GM18519 (cell line): ENCODE results near the gene PLPPR1.
A peak's percentile ranks its signal among the peaks of the same experiment; 100 is the strongest.
"Not testable (repeated sequence)": the region's sequence is repeated elsewhere in the genome, so short reads cannot be mapped to it uniquely, and the experiment has no call there.

Experiments used
- ATAC-seq: cut with Tn5 transposase; IDR thresholded peaks from one replicate; pipeline ENCODE4 v1.9.1; 2021; ENCODE audit warnings: mild to moderate bottlenecking, moderate library complexity; ENCODE audit not compliant: unreplicated experiment, low FRiP score

The PLPPR1 gene

DNA sequence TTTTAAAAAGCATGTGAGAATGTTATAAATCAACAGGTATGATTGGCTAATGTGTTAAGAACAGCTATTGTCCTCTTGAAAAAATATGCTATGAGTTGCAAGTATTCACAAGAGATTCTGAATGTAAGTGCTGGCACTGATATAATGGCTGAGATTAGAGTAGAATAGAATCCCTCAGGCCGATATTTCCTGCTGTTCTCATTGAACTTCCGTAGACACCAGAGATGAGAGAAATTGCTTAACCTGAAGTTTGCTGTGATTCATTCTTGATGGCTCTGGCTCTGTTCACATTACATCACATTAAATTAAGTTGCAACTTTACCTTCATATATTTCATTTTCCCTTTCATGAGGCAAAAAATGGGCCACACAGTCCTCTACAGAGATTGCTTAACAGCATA lies 241.8 kb downstream of the PLPPR1 start:
- no peak for ATAC-seq

DNA sequence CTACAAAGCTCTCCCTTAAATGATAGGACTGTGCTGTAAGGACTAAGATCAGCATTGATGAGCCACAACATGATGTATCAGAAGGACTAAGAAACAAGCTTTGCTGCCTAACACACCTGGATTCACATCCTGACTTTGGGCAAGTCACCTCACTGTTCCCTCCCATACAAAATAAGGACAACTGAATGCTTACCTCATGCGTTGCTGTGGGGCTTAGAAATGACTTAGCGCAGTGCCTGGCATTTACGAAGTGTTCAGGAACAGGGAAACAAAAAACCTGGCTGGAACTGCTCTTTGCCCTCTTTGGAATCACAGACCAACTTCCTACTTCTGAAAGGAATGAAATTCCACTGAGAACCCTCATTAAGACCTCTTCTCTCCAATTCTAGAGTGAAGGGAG lies 242.6 kb downstream of the PLPPR1 start:
- ATAC-seq, result no peak

DNA sequence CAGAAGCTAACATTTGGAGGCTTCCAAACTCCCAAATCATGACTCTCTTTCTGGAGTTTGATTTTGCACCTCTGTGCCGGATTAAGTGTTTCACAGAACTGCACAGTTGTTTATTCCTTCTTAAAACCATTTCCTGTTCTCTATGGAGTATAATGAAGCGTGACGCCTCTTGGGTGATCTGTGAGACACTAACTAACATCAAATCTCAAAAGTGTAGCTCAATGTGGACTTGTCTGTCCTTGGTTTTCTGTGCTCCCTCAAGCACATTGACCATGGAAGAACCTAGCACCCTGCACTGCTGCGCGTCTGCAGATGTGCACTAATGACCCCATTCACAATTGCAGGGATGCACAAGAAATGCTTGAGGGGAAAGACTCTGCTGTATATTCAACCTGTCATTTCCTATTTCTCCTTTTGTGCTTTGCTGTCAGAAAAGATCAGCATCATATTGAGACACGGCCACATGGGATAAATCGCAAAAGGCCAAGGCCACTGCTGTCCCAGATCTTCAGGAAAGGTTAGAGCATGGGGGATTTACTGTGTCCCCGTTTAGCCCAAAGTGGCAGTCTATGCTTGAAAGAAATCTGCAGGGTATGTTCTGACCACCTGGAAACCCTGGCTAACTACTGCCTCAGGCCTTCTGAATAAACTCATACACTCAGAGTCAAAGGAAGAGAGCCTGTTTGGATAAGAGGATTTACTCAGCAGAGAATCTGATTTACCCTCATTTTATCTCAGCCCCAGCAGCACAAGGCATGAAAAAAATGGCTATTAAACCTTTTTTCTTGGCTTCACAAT lies 246.6 kb downstream of the PLPPR1 start:
- ATAC-seq, result no peak

DNA sequence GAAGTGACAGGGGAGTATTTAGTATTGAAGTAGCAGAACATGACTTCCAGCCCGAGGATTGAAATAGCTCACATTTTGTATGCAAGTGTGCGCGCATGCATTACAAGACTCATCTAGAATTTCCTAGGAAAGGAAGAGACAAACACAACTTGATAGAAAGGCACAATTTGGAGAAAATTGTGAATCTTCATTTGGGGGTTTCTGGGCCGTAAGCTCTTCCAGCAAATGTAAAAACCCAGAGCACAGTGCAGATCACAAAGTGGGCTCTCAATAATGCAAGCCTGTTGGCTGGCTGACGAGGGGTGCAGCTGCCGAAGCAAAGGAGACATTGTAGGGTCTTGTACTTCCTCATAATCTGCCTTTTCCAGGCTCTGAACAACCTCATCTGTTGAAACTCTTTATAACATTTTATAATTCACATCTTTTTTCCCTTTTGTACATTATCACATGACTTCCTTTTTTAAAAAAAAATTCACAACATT lies 247.3 kb downstream of the PLPPR1 start:
- no peak for ATAC-seq

DNA sequence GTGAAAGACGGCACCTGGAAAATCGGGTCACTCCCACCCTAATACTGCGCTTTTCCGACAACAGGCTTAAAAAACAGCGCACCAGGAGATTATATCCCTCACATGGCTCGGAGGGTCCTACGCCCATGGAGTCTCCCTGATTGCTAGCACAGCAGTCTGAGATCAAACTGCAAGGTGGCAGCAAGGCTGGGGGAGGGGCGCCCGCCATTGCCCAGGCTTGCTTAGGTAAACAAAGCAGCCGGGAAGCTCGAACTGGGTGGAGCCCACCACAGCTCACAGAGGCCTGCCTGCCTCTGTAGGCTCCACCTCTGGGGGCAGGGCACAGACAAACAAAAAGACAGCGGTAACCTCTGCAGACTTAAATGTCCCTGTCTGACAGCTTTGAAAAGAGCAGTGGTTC lies 262.5 kb downstream of the PLPPR1 start:
- not testable (repeated sequence) for ATAC-seq

DNA sequence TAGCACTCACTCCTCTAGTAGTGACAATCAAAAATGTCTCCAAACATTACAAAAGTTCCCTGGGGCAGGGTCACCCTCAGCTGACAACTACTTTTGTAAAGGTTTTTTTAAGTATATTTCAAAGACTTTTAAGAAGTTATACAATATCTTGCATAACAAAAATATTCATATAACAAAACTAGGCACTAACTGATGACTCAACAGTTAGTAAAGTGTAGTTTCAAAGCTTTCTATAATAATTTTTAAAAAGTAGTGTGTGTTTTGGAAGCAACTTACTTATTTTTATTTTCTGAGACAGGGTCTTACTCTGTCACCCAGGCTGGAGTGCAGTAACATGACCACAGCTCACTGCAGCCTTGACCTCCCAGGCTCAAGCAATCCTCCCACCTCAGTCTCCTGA lies 271.4 kb downstream of the PLPPR1 start:
- no peak for ATAC-seq

DNA sequence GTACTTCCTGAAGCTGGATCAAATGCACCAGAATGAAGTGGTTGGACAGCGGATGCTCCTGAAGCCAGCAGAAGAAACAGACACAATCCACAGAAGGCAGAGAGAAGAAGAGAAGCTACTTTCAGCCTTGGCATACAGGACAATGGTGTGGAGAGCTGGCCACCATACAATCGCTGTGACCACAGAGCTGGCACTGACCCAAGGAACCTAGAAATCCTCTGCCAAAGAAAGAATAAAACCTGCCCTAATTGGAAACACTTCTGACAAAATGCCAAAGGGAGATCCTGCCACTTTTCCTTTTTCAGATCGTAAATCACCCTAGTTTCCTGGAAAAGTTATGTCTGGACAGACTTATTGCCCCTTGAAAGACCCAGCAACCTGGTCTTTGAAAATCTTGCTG lies 278.5 kb downstream of the PLPPR1 start:
- ATAC-seq, result no peak

DNA sequence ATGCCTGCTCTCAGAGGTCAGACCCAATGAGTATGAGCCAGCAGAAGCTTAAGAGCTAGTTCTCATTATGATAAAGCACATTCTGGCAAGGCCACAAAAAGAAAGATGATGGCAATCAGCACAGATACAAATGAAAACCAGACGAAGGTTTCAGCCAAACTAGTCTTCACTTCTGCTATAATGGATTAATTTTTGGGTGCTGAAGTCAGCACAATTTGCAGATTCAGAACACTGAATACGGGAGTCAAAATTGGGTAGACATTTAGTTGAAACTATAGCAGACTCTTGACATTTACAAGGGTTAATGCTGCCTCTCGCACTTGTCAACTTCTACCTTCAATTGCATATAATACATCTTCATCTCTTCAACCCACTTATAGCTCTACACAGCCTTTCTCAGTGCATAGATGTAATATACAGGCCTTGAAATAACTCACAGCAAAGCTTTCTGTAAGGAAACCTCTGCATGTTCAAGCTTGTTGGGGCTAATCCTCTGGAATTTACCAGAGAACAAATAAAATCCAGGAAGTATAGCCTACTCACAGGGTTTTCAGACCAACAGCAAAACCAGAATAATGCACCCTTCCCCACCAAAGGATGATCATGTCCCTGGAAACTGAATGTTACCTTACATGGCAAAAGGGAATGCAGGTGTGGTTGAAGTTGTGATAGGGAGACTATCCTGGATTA lies 279.1 kb downstream of the PLPPR1 start:
- ATAC-seq, result no peak

DNA sequence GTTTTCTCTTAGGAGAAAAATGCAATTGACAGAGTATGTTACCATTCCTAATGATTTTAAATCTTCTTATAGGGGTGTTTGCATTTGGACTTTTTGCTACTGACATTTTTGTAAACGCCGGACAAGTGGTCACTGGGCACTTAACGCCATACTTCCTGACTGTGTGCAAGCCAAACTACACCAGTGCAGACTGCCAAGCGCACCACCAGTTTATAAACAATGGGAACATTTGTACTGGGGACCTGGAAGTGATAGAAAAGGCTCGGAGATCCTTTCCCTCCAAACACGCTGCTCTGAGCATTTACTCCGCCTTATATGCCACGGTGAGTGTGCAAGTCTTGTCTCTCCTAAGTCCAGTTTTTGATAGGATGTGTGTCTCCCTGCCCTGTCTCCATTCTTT lies 280.6 kb downstream of the PLPPR1 start:
- ATAC-seq, result no peak

DNA sequence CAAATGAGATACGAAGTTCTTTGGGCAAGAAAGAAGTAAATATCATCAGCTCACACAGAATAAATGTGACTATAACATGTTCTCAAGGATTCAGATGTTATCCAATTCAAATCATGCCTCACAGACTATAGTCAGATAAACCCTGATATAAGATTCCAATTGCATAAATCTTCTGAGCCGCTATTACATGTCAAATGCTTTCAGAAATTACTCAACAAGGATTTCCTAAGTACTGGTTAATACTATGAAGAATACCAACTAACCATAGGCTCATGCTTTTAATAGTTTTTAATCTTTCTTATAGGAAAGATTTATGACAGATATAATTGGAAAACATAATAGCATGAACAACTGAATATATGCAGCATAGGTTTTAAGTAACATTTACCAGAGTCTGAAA lies 282.7 kb downstream of the PLPPR1 start:
- ATAC-seq, result no peak

DNA sequence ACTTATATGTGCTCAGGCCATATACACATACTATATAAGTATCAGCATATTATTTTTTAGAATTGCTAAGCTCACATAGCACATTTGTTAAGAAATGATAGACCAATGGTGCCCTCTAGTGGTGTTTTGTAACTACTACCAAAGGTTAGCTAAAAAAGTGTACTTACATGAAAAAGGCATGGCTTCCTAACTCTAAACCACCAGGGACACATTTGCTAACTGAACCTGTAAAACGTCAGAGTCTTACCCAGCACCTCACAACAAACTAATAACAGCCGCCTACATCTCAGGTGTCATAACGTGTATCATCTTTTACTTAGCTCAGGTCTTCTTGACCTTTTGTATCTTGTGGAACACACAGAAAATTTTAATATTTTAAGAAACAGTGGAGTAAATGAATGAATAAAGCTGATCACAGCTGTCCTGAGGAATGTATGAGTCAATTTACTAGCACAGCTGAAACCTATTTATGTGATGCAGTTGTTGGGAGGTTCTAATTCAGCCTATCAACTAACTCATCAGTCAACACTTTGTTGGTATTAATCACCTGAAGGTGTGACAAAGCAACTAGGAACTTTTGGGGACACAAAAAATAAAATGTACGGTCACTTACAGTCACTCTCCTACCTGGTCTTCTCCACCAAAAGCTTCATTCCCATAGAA lies 283.4 kb downstream of the PLPPR1 start:
- ATAC-seq, result peak; percentile 95

DNA sequence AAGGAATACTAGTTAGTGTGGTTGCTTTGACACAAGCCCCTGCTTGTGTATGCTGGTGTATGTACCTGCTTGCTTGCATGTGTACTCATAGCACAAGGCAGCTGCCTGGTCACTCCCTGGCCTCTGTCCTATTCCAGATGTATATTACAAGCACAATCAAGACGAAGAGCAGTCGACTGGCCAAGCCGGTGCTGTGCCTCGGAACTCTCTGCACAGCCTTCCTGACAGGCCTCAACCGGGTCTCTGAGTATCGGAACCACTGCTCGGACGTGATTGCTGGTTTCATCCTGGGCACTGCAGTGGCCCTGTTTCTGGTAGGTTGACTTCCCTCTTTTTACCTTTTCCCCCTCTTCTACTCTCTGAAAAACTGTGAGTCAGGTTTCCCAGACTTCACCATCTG lies 284.1 kb downstream of the PLPPR1 start:
- no peak for ATAC-seq

DNA sequence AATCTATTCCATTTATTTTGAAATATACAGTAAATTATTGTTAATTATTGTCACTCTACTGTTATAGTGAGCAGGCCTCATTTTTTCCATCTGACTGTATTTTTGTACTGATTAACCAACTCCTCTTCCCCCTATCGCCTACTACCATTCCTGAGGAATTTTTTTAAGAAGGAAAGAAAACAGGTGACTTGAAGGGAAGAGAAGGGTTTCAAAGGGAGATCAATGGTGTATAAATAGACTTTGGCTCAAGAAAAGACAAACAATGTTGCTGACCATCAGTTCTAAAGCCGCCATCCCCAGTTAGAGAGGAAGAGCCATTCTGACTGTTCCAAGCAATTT lies 286.6 kb downstream of the PLPPR1 start:
- no peak for ATAC-seq

DNA sequence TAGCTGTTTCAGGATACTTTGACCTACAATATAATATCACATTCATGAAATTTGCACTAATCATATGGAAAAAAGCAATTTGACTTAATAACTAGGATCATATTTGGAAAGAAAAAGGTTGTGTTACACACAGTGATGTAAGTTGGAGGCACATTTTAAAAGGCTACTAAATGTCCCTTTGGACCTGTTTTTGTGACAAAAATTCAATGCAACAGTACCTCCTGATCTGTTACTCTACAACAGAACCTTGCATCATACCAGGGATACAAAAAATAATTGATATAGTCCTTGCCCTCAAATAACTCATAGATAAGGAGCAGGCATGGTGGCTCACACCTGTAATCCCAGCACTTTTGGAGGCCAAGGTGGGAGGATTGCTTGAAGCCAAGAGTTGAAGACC lies 289.2 kb downstream of the PLPPR1 start:
- no peak for ATAC-seq

DNA sequence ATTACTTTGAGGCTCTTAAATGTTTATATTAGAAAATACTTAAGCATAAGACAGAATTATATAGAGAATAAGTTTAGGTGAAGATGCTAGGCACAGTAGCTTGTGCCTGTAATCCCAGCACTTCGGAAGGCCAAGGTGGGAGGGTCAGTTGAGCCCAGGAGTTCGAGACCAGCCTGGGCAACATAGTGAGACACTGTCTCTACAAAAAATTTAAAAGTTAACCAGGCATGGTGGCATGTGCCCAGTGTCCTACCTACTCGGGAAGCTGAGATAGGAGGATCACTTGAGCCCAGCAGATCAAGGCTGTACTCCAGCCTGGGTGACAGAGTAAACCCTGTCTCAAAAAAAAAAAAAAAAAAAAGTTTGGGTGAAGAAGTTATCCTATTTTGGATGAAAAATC lies 294.6 kb downstream of the PLPPR1 start:
- no peak for ATAC-seq

DNA sequence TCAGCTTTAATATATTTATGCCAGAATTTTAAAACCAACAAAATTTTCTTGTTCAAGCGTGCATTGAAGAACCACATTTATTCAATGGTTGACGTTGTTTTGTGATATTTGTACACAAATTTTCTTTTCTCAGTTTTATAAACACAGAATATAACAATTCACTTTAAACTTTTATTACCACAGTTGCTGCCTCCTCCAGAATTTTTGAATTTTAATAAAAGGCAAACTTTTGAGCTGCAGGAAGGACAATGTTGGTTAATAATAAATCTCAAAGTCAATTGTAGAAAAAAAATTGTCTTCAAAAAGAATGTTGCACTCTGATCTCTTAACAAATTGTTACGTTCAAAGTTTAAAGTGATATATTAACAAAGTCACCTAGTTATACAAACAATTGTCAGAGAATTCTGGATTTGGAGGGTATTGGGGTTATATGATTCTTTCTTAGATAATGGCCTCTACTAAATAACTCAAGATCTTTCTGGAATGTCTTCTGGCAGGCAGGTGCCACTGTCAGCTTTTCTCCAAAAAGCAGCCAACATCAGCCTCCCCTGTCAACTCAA lies 295.8 kb downstream of the PLPPR1 start:
- ATAC-seq, result no peak

DNA sequence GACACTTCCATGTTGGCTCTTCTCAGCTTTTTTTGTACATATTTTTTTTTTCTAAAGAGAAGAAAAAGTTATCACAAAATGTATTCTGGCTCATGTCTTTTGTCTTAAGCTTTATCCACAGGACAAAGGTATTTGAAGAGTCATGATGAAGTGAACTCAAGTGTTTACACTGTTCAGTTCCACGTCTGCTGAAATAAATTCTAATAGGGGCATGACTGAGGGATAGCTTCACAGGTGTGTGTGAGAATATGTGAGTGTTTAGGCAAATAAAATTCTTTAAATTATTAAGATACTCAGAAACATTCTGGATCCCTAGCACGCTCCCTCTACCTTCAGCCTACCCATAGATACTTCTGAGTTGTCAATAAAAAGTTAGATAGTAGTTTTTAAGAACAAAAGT lies 296.5 kb downstream of the PLPPR1 start:
- no peak for ATAC-seq

DNA sequence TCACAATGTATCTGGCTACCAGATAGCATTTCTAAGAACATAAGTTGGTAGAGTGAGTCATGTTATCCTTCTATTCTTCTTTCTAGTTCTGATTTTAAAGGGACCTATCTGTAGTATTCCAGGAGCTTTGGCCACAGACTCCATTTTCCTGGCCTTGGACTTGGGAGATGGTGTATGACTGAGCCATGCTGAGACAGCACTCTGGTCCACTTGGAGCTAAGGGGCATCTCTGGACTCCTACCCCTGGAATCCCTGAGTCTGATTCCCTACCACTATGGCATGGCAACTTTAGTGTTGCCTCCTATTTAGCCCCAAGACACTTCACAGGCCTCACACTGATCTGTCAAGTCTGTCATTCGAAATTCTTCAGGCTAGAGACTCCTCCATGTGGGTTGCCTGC lies 297.5 kb downstream of the PLPPR1 start:
- no peak for ATAC-seq

DNA sequence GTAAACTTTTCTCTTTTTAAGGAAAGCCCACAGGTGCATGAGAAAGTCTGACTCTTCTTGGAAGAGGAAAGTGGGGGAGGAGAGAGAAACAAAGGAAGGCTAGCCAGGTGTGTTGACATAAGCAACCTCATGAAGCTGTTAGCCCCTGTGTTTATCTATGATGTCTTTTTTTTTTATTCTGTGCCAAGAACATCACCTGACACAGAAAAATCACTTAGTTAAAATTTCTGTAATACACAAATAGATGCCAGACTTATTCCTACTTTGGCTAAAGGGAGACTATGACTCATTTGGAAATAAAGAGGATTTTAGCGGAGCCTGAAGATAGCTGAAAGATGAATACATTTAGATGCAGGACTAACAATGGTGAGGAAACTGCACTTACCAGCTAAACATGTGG lies 298.0 kb downstream of the PLPPR1 start:
- no peak for ATAC-seq

DNA sequence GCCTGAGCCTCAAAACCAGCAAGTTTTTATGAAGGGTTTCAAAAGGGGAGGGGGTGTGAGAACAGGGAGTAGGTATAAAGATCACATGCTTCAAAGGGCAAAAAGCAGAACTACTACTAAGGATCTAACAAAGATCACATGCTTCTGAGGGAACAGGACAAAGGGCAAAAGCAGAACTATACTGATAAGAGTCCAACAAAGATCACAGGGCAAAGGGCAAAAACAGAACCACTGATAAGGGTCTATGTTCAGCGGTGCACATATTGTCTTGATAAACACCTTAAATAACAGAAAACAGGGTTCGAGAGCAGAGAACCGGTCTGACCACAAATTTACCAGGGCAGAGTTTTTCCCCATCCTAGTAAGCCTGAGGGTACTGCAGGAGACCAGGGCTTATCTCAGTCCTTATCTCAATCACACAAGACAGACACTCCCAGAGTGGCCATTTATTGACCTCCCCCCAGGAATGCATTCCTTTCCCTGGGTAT lies 298.9 kb downstream of the PLPPR1 start:
- ATAC-seq, result not testable (repeated sequence)

DNA sequence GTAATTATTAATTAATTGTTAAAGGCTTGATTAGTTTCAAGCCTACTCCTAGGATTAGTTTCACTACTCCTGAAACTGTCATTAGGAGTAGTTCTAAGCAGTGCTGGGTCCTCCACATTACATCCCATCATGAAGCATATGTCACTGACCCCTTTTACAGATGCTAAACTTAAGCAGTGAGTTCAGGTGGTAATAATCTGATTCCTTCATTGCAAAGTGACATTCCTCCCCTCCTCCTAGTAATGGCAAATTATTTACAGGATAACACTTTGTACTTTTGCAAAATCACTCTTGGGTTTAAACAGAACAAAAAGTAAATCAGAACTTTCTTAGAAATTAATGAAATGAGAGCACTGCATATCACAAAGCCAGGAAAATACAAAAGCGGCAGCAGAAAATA lies 303.8 kb downstream of the PLPPR1 start:
- ATAC-seq, result no peak
